Tibial artery (tissue), 4 donors: ENCODE data around the gene TEX264.

Experiments
- DNase-seq, 2 donors: peaks; one replicate each; pipeline ENCODE4 v3.0.0-alpha.2; 2019
- H3K27ac ChIP-seq, 2 donors: fragments of 200-600 bp; sonication (generic) in 1 of 2; 1 replicate in 1 of 2; 2 replicates in 1 of 2; pipeline ENCODE4 v1.5.1; 2018 to 2019; ENCODE audit warnings: mild to moderate bottlenecking in 1 of 2
- H3K27me3 ChIP-seq, 2 donors: fragments of 200-600 bp; sonication (generic) in 1 of 2; one replicate each; pipeline versions ENCODE4 v1.5.1 to v1.6.0; 2016 to 2019
- H3K36me3 ChIP-seq, 3 donors: fragments of 200-600 bp; sonication (generic) in 2 of 3; one replicate each; pipeline ENCODE4 v1.5.1; 2016 to 2019; ENCODE audit warnings: mild to moderate bottlenecking in 2 of 3
- H3K4me1 ChIP-seq, 4 donors: fragments of 200-600 bp; sonication (generic) in 2 of 4; 1 replicate in 3 of 4; 2 replicates in 1 of 4; pipeline ENCODE4 v1.5.1; 2016 to 2019
- H3K4me3 ChIP-seq, 2 donors: fragments of 200-600 bp; sonication (generic) in 1 of 2; 1 replicate in 1 of 2; 2 replicates in 1 of 2; pipeline ENCODE4 v1.5.1; 2018 to 2019; ENCODE audit warnings: mild to moderate bottlenecking in 2 of 2
- H3K9me3 ChIP-seq, 3 donors: fragments of 200-600 bp; sonication (generic) in 1 of 3; one replicate each; pipeline ENCODE4 v1.5.1; 2016 to 2019
- intact Hi-C: fragments of 100-400 bp; cut with DNase I; formaldehyde crosslinking; loops from one replicate; pipeline ENCODE4 v1.15.0; 2023; ENCODE audit warnings: low total_unique reads
- TF ChIP-seq, protein P1 (sequence below), 2 experiments: fragments of 200-600 bp in 1 of 2; fragments of 450-650 bp in 1 of 2; IDR thresholded peaks; one replicate each; pipeline ENCODE4 v1.5.1; 2017 to 2019; ENCODE audit warnings: antibody characterized with exemption in 2 of 2, mild to moderate bottlenecking in 1 of 2, moderate library complexity in 1 of 2

Gene TEX264

DNA sequence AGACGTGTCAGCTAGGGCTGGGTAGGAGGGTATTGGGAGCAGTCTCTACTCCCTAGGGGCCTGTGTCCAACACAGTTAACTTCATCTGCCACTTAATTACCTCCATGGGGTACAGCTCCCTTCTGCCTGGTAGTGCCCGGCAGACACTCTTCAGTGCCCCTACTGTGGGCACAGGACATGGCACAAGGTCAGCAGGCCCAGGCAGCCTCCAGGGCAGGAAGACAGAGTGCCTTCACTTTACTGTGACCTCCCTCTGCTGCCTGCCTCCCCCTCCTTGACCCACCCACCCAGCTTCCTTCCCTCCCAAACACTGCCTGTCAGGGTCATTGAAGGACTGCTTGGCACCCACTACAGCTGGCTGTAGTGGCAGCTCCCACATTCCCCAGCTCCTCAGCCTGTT is 29.4 kb downstream of the TEX264 start:
- DNase-seq, result no peak
- no peaks in the 10 kb centered on the region for H3K4me1 ChIP-seq
- no peak overlapping the region for H3K27ac ChIP-seq
- intact Hi-C loops, result no loop called here
- no peaks in the 10 kb centered on the region for H3K9me3 ChIP-seq
- no peak overlapping the region for H3K4me3 ChIP-seq
- H3K27me3 ChIP-seq, result no peaks in the 10 kb centered on the region
- TF ChIP-seq, protein P1, sequence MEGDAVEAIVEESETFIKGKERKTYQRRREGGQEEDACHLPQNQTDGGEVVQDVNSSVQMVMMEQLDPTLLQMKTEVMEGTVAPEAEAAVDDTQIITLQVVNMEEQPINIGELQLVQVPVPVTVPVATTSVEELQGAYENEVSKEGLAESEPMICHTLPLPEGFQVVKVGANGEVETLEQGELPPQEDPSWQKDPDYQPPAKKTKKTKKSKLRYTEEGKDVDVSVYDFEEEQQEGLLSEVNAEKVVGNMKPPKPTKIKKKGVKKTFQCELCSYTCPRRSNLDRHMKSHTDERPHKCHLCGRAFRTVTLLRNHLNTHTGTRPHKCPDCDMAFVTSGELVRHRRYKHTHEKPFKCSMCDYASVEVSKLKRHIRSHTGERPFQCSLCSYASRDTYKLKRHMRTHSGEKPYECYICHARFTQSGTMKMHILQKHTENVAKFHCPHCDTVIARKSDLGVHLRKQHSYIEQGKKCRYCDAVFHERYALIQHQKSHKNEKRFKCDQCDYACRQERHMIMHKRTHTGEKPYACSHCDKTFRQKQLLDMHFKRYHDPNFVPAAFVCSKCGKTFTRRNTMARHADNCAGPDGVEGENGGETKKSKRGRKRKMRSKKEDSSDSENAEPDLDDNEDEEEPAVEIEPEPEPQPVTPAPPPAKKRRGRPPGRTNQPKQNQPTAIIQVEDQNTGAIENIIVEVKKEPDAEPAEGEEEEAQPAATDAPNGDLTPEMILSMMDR (IDR thresholded peaks at IDR 0.05), result no peak
- H3K36me3 ChIP-seq, result peaks cover 15 to 100% (median 59%) of the 10 kb centered on the region in 3 donors

DNA sequence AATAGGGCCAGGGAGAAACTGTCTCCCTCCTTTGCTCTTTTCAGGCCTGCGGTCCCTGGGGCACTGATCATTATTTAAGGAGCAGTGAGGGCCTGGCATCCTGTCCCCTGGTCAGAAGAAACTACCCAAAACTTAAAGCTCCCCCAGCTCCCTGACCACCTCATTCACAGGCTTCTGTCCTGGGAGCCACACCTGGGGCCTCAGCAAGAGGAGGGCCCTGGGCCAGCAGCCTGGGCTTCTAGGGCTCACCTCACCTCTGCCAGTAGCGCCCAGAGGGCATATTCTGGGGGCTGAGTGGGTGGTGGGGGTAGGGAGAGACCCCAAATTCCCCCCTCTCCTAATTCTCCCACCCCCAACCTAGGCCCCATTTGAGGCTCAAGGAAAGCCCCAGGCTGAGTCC is 31.1 kb downstream of the TEX264 start:
- TF ChIP-seq, protein P1 (IDR thresholded peaks at IDR 0.05), result no peak
- Histone ChIP-seq H3K4me1 (peaks cover 0 to 9% (median 4%) of the 10 kb centered on the region in 4 donors), H3K27ac (no peak overlapping the region), H3K4me3 (no peak overlapping the region), H3K27me3 (no peaks in the 10 kb centered on the region), H3K9me3 (no peaks in the 10 kb centered on the region), H3K36me3 (peaks cover 15 to 90% (median 54%) of the 10 kb centered on the region in 3 donors)
- no peak for DNase-seq
- intact Hi-C loops, result no loop called here

DNA sequence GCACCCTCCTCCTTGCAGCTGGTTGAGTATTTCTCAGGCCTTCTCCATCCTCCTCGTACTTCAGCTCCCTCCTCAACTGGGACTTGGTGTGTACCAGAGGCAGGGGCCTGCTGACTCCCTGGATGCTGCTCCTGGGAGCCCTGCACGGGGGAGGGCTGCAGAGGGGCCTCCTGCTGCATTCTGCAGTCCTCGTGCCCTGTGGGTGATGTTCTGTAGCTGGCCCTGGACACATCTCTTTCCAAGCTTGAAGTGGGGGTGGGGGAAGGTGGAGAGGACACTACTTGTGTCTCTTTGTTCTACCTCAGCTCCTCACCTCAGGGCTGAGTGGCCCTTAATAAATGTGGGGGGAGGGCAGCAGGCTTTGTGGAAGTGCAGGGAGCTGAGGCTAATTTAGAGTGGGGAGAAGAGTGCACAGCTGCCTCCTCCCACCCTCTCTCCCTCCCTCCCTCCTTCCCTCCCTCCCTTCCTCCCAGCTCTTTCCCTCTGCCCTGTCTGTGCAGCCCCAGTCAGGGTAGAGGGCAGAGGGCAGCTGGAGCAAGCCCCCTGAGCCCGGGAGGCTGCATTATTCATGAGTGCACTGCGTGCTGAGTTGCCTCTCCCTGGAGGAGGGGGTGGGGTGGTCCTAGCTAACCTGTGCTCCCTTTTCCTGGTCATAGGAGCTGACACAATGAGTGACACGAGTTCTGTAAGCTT is 32.2 kb downstream of the TEX264 start:
- TF ChIP-seq, protein P1 (IDR thresholded peaks at IDR 0.05), result no peak
- peaks cover 15 to 80% (median 49%) of the 10 kb centered on the region in 3 donors for H3K36me3 ChIP-seq
- intact Hi-C loops, result no loop called here
- no peaks in the 10 kb centered on the region for H3K9me3 ChIP-seq
- no peak overlapping the region for H3K27ac ChIP-seq
- peaks cover 0 to 12% (median 5%) of the 10 kb centered on the region in 4 donors for H3K4me1 ChIP-seq
- no peaks in the 10 kb centered on the region for H3K27me3 ChIP-seq
- no peak for DNase-seq
- H3K4me3 ChIP-seq, result no peak overlapping the region

DNA sequence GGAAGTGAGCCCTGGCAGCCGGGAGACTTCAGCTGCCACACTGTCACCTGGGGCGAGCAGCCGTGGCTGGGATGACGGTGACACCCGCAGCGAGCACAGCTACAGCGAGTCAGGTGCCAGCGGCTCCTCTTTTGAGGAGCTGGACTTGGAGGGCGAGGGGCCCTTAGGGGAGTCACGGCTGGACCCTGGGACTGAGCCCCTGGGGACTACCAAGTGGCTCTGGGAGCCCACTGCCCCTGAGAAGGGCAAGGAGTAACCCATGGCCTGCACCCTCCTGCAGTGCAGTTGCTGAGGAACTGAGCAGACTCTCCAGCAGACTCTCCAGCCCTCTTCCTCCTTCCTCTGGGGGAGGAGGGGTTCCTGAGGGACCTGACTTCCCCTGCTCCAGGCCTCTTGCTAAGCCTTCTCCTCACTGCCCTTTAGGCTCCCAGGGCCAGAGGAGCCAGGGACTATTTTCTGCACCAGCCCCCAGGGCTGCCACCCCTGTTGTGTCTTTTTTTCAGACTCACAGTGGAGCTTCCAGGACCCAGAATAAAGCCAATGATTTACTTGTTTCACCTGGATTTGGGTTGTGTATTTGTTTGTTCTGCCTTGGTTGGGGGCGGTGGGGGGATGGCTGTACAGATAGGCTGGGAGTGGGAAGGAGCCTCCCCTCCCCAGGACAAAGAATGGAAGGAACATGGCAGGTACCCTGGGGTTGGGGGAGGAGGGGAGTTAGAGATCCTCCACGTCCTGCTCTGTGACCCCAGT is 32.9 kb downstream of the TEX264 start:
- Histone ChIP-seq H3K9me3 (no peaks in the 10 kb centered on the region), H3K27ac (no peak overlapping the region), H3K36me3 (peaks cover 15 to 72% (median 46%) of the 10 kb centered on the region in 3 donors), H3K4me3 (no peak overlapping the region), H3K27me3 (no peaks in the 10 kb centered on the region), H3K4me1 (peaks cover 0 to 12% (median 5%) of the 10 kb centered on the region in 4 donors)
- TF ChIP-seq, protein P1 (IDR thresholded peaks at IDR 0.05), result no peak
- intact Hi-C loops, result no loop called here
- peak in 1 of 2 donors; percentile 57 for DNase-seq

DNA sequence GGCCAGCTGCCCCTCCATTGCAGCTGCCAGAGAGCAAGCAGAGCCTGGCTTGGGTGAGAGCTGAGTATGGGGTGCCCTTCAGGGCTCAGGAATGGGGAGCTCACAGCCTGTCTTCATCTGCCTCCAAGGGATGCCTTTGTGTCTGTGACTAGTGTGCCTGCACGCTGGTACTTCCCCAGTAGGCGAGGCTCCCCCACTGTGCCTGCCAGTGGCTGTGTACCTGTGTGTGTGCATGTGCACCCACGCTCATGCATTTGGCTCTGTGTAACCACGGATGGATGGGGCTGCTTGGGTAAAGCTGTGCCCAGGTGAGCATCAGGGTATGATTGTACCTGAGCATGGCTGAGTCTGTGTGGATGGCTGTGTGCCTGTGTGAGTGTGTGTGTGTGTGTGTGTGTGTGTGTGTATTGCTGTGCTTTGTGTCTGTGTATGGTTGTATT is 33.5 kb downstream of the TEX264 start:
- no peaks in the 10 kb centered on the region for H3K9me3 ChIP-seq
- peaks cover 15 to 66% (median 40%) of the 10 kb centered on the region in 3 donors for H3K36me3 ChIP-seq
- H3K27ac ChIP-seq, result no peak overlapping the region
- intact Hi-C loops, result no loop called here
- TF ChIP-seq, protein P1 (IDR thresholded peaks at IDR 0.05), result no peak
- H3K27me3 ChIP-seq, result no peaks in the 10 kb centered on the region
- H3K4me1 ChIP-seq, result peaks cover 0 to 12% (median 5%) of the 10 kb centered on the region in 4 donors
- H3K4me3 ChIP-seq, result no peak overlapping the region
- peak in 1 of 2 donors; percentile 51 for DNase-seq
